HG03175 (cell line): ENCODE data around the gene BDH1.

Experiments used
- ATAC-seq: cut with Tn5 transposase; IDR thresholded peaks from one replicate; pipeline ENCODE4 v1.9.1; 2021; ENCODE audit warnings: mild to moderate bottlenecking, moderate library complexity; ENCODE audit not compliant: unreplicated experiment

Gene BDH1

GRCh38 chr3:197508051-197508451 is 47.7 kb downstream of the BDH1 start:
- no peak for ATAC-seq

GRCh38 chr3:197507541-197507940 is 48.2 kb downstream of the BDH1 start:
- ATAC-seq: no peak

- no peak for ATAC-seq
Measured at GRCh38 chr3:197507081-197507480, 48.7 kb downstream of the BDH1 start.

- no peak for ATAC-seq
Measured at GRCh38 chr3:197505796-197506548, 49.8 kb downstream of the BDH1 start.

GRCh38 chr3:197504641-197505121 is 51.1 kb downstream of the BDH1 start:
- no peak for ATAC-seq

GRCh38 chr3:197504229-197504628 is 51.5 kb downstream of the BDH1 start:
- no peak for ATAC-seq

GRCh38 chr3:197503652-197504051 is 52.1 kb downstream of the BDH1 start:
- ATAC-seq: no peak

- peak; percentile 74 for ATAC-seq
Measured at GRCh38 chr3:197501879-197502620, 53.7 kb downstream of the BDH1 start.

- ATAC-seq: peak; percentile 21
Measured at GRCh38 chr3:197501496-197501878, 54.3 kb downstream of the BDH1 start.

GRCh38 chr3:197500812-197501211 is 55.0 kb downstream of the BDH1 start:
- no peak for ATAC-seq

GRCh38 chr3:197499427-197499826 is 56.3 kb downstream of the BDH1 start:
- ATAC-seq: no peak

- no peak for ATAC-seq
Measured at GRCh38 chr3:197498499-197499241, 57.1 kb downstream of the BDH1 start.

- ATAC-seq: no peak
Measured at GRCh38 chr3:197496746-197497125, 59.0 kb downstream of the BDH1 start.

GRCh38 chr3:197495999-197496745 is 59.6 kb downstream of the BDH1 start:
- no peak for ATAC-seq

GRCh38 chr3:197495499-197495898 is 60.3 kb downstream of the BDH1 start:
- no peak for ATAC-seq

GRCh38 chr3:197495059-197495455 is 60.7 kb downstream of the BDH1 start:
- ATAC-seq: no peak

- ATAC-seq: no peak
Measured at GRCh38 chr3:197494366-197495058, 61.3 kb downstream of the BDH1 start.

- no peak for ATAC-seq
Measured at GRCh38 chr3:197493049-197493448, 62.7 kb downstream of the BDH1 start.

GRCh38 chr3:197491923-197492664 is 63.7 kb downstream of the BDH1 start:
- ATAC-seq: no peak

GRCh38 chr3:197491478-197491877 is 64.3 kb downstream of the BDH1 start:
- ATAC-seq: no peak
